IPS-18c (cell line): ENCODE measurements around the gene BAK1.
"Not testable (repeated sequence)": the region's sequence is repeated elsewhere in the genome, so short reads cannot be mapped to it uniquely, and the experiment has no call there.

Source experiments
- H3K4me3 ChIP-seq: 2 replicates; pipeline ENCODE4 v1.7.0; 2013; ENCODE audit warnings: low read depth, mild to moderate bottlenecking, low read length, moderate library complexity; ENCODE audit not compliant: insufficient read depth
- H3K9me3 ChIP-seq: one replicate; pipeline ENCODE4 v1.6.1; 2013; ENCODE audit warnings: mild to moderate bottlenecking, low read length, moderate library complexity; ENCODE audit not compliant: control insufficient read depth, insufficient read depth

BAK1 gene

DNA sequence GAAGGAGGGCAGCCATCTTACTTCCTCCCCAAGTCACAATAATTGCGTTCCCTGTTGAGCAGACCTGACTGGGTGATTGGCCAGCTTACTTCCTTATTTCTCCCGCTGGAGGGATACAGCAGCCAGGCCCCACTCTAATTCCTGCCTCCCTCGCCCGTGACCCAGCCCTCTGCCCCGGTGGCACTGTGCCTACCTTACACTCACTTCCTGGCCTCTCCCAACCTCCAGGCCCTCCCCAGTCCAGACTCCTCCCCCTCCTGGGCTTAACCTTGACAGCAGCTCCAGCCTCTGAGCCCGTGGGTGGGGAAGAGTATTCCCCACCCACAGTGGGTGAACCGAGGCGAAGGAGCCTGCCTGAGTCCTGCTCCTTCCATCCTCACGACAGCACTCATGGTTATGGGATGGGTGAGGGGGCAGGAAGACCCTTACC is 3.0 kb downstream of the BAK1 start:
- Histone ChIP-seq H3K9me3 (no peaks in the 10 kb centered on the region), H3K4me3 (no peak overlapping the region)

- H3K4me3 ChIP-seq = no peak overlapping the region
- H3K9me3 ChIP-seq = no peaks in the 10 kb centered on the region
Observed at GRCh38 chr6:33576668-33577067, 3.4 kb downstream of the BAK1 start.

- Histone ChIP-seq H3K4me3 (no peak overlapping the region), H3K9me3 (no peaks in the 10 kb centered on the region)
Observed at GRCh38 chr6:33575211-33575610, 4.9 kb downstream of the BAK1 start.

DNA sequence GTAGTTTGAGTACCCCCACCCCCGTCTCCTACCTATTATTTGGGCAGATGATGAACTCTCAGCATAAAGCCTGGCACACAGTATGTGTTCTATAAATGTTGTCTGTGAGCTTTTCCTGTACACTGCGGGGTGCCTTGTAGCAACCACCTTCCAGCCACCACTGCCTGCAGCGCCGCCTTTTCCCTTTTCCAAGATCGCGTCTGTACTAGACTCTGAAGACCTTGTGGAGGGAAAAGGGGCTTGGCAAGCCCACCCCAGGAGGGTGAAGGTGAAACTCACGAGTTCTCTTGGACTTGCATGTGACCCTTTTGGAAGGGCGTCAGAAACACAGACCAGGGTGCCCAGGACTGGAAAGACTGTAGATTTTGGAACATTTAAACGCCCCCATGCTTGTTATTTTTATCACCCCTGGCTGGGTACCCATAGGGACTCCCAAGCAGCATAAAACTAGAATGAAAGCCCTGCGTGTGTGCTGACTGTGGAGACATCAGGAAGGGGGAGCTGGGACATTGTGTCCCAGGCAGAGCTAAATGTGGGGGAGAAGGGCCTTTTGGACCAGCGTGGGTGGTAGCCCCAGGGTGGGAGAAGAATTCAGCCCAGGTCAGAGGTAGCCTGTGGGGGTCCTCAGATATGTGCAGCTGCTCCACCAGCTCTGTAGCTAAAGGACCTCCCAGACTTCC is 8.3 kb downstream of the BAK1 start:
- H3K9me3 ChIP-seq = no peaks in the 10 kb centered on the region
- H3K4me3 ChIP-seq = peak overlapping the region; percentile 70; the same call in 1 of the 2 replicates

DNA sequence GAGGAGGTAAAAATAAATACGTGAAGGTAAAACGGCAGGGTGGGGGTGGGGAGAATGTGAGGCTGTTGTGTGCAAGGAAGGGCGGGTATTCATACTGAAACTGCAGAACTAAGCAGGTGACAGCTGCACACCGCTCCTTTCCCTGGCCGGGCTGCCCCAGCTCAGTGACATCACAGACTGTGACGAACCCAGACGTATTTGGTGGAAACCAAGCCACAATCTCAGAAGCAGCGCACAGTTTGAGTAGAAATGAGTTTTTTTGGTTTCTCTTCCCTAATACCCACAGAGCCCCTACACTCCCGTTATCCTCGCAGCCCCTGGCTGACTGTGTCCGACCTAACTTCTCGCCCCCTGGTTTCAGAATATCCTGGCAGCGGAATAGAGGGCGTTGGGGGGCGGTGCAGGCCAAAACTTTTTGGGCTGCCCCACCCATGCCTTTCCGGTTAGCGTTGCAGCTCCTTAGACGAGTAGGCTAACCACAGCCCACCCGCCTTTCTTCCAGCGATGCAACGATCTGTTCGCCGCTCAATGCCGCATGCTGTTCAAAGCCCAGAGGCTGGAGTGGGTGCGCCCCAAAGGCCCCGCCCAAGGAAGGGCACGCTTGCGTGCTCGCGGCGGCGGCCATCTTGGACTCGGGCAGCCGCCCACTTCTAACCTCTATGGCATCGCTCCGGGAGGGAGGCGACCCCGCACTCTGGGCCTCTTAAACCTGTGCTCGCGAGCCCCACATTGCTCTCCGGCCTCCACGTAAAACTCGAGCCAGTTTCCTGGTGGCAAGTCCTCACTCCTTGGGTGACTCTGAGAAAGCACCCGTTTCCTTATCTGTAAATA is 9.1 kb downstream of the BAK1 start:
- Histone ChIP-seq H3K4me3 (peak overlapping the region; percentile 70), H3K9me3 (no peaks in the 10 kb centered on the region)

GRCh38 chr6:33568826-33569570 is 11.1 kb downstream of the BAK1 start:
- no peaks in the 10 kb centered on the region for H3K9me3 ChIP-seq
- no peak overlapping the region for H3K4me3 ChIP-seq

DNA sequence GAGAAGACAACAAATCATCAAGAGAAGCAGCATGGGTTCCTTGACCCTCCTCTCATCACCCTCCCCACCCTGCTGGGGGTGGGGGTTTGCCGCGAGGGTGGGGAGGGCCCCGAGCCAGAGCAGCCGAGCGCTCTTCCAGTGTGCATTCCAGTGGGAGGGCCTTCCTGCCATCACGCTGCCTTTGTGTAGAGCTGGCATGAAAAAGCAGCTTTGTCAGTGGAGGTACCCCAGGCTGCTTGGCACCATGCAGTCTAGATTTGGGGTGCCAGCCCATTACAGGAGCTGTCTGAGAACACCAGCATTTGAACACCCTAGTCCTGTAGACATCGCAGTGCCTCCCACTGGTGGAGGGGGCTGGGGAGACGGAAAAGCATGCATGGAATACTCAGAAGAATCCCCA is 12.2 kb downstream of the BAK1 start:
- H3K9me3 ChIP-seq = no peaks in the 10 kb centered on the region

GRCh38 chr6:33566182-33567084 is 13.6 kb downstream of the BAK1 start:
- Histone ChIP-seq H3K4me3 (no peak overlapping the region), H3K9me3 (no peaks in the 10 kb centered on the region)

More for the DNA sequence above, 12.2 kb downstream of the BAK1 start:
- no peak overlapping the region for H3K4me3 ChIP-seq

GRCh38 chr6:33558801-33559200 is 21.3 kb downstream of the BAK1 start:
- Histone ChIP-seq H3K4me3 (no peak overlapping the region), H3K9me3 (no peaks in the 10 kb centered on the region)

- H3K9me3 ChIP-seq = no peaks in the 10 kb centered on the region
- H3K4me3 ChIP-seq = no peak overlapping the region
Observed at GRCh38 chr6:33557376-33557775, 22.7 kb downstream of the BAK1 start.

DNA sequence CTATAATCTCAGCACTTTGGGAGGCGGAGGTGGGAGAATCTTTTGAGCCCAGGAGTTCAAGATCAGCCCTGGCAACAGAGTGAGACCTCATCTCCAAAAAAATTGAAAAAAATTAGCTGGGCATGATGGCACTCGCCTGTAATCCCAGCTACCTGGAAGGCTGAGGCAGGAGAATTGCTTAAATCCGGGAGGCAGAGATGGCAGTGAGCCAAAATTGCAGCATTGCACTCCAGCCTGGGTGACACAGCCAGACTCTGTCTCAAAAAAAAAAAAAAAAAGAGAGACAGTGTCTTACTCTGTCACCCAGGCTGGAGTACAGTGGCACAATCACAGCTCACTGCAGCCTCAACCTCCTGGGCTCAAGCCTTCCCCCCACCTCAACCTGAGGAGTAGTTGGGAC is 27.2 kb downstream of the BAK1 start:
- not testable (repeated sequence) for H3K4me3 ChIP-seq, H3K9me3 ChIP-seq

GRCh38 chr6:33552252-33552651 is 27.8 kb downstream of the BAK1 start:
- no peaks in the 10 kb centered on the region for H3K9me3 ChIP-seq

GRCh38 chr6:33551538-33551937 is 28.5 kb downstream of the BAK1 start:
- Histone ChIP-seq H3K9me3 (no peaks in the 10 kb centered on the region), H3K4me3 (no peak overlapping the region)

More at GRCh38 chr6:33552252-33552651, 27.8 kb downstream of the BAK1 start:
- no peak overlapping the region for H3K4me3 ChIP-seq

DNA sequence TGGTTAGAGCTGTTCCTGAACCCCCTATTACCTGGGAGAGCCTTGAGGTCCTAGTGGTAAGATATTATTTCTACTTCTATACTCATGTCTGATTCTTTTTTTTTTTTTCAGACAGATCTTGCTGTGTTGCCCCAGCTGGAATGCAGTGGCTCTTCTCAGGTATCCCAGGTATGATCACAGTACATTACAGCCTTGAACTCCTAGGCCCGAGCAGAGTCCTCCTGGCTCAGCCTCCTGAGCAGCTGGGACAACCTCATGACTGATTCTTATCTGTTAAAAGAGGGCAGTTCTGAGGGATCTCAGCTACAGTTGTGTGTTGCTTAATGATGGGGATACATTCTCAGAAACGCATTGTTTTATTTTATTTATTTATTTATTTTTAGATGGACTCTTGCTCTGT is 30.2 kb downstream of the BAK1 start:
- no peak overlapping the region for H3K4me3 ChIP-seq
- peaks cover 2% of the 10 kb centered on the region for H3K9me3 ChIP-seq

GRCh38 chr6:33549196-33549595 is 30.9 kb downstream of the BAK1 start:
- Histone ChIP-seq H3K9me3 (peaks cover 2% of the 10 kb centered on the region), H3K4me3 (no peak overlapping the region)

- no peak overlapping the region for H3K4me3 ChIP-seq
- peaks cover 2% of the 10 kb centered on the region for H3K9me3 ChIP-seq
Observed at GRCh38 chr6:33547499-33547898, 32.6 kb downstream of the BAK1 start.

- Histone ChIP-seq H3K9me3 (peaks cover 2% of the 10 kb centered on the region), H3K4me3 (no peak overlapping the region)
Observed at GRCh38 chr6:33546766-33547165, 33.3 kb downstream of the BAK1 start.
